GM12892 (cell line): ENCODE results near the gene RNFT2.

Experiments
- POLR2A ChIP-seq: IDR thresholded peaks from 2 replicates; pipeline ENCODE4 v1.6.1; 2011; ENCODE audit warnings: low read depth, low read length, control low read depth
- POLR2AphosphoS5 ChIP-seq: IDR thresholded peaks from 2 replicates; pipeline ENCODE4 v1.6.1; 2011; ENCODE audit warnings: low read depth, low read length, control low read depth

DNA sequence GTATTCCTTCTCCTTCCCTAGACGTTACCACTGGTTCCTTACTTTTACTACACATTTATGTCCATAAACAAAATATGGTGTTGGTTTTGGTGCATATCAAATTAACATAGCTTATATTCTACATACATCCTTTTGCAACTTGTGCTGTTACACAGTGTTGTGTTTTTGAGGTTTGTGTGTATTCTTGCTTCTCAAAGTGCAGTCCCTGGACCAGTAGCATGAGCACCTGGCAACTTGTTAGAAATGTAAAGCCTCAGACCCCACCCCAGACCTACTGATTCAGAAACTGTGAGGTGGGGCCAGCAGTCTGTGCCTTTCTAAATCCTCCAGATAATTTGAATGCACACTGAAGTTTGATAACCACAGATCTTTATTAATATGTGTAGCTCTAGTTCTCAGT lies 65.9 kb downstream of the RNFT2 start:
- TF ChIP-seq POLR2AphosphoS5, result no peak
- TF ChIP-seq POLR2A, result no peak
